Naive thymus-derived CD4-positive, alpha-beta T cell (primary cell): ENCODE data around the gene ARRDC1. TPM values are rescaled to one million over a fixed set of nuclear protein-coding genes. Genes with fewer than 3 reads are reported as not detected.
"Not testable (repeated sequence)": the region's sequence is repeated elsewhere in the genome, so short reads cannot be mapped to it uniquely, and the experiment has no call there.

Experiments
- ATAC-seq: fragments of 150-1000 bp; cut with Tn5 transposase; 2 replicates; pipeline ENCODE4 v1.10.0; 2021; ENCODE audit warnings: mild to moderate bottlenecking, moderate library complexity
- CTCF ChIA-PET: fragments of 350-600 bp; sonication (Branson Sonifier 250); formaldehyde crosslinking; loops from one replicate; lab custom pipeline; 2021; ENCODE audit warnings: antibody characterized with exemption; lab: Charles Lee
- POLR2A ChIA-PET: fragments of 350-600 bp; sonication (Branson Sonifier 250); formaldehyde crosslinking; loops from one replicate; lab custom pipeline; 2021; ENCODE audit warnings: antibody characterized with exemption, inconsistent platforms; lab: Charles Lee
- DNase-seq, 9 donors: peaks; one replicate each; pipeline versions ENCODE4 v3.0.0 to v3.0.0-alpha.2; 2020 to 2022; ENCODE audit warnings: mixed read lengths in 1 of 9
- H3K27ac ChIP-seq: one replicate; pipeline ENCODE4 v1.7.0; 2013; ENCODE audit warnings: mild to moderate bottlenecking, low read depth, low read length, moderate library complexity
- H3K27me3 ChIP-seq, 2 donors: one replicate each; pipeline ENCODE4 v1.7.0; 2013; ENCODE audit warnings: low read length in 2 of 2, mild to moderate bottlenecking in 2 of 2, moderate library complexity in 2 of 2; ENCODE audit not compliant: control insufficient read depth in 2 of 2, insufficient read depth in 2 of 2
- H3K36me3 ChIP-seq, 3 experiments: 1 replicate in 2 of 3; 2 replicates in 1 of 3; pipeline ENCODE4 v1.7.0; 2013; ENCODE audit warnings: low read length in 3 of 3, mild to moderate bottlenecking in 3 of 3, moderate library complexity in 1 of 3; ENCODE audit not compliant: insufficient read depth in 3 of 3, control insufficient read depth in 2 of 3
- H3K4me1 ChIP-seq, 2 donors: one replicate each; pipeline ENCODE4 v1.7.0; 2013; ENCODE audit warnings: low read length in 2 of 2, mild to moderate bottlenecking in 2 of 2, moderate library complexity in 1 of 2; ENCODE audit not compliant: control insufficient read depth in 2 of 2, insufficient read depth in 2 of 2
- H3K4me3 ChIP-seq: 2 replicates; pipeline ENCODE4 v1.7.0; 2013; ENCODE audit warnings: mild to moderate bottlenecking, low read length
- H3K9me3 ChIP-seq, 3 experiments: 1 replicate in 2 of 3; 2 replicates in 1 of 3; pipeline ENCODE4 v1.7.0; 2013; ENCODE audit warnings: low read length in 3 of 3; ENCODE audit not compliant: control insufficient read depth in 2 of 3
- H3K27ac Mint-ChIP-seq, 9 donors: one replicate each; pipeline ENCODE4 v1.8.0; 2020 to 2022; ENCODE audit warnings: mixed read lengths in 9 of 9, mild to moderate bottlenecking in 8 of 9, moderate library complexity in 5 of 9, inconsistent platforms in 2 of 9
- H3K27me3 Mint-ChIP-seq, 5 donors: one replicate each; pipeline ENCODE4 v1.8.0; 2021 to 2022; ENCODE audit warnings: mixed read lengths in 5 of 5, mild to moderate bottlenecking in 1 of 5
- H3K36me3 Mint-ChIP-seq, 5 donors: one replicate each; pipeline ENCODE4 v1.8.0; 2020 to 2022; ENCODE audit warnings: mixed read lengths in 5 of 5, mild to moderate bottlenecking in 3 of 5, inconsistent platforms in 1 of 5
- H3K4me1 Mint-ChIP-seq, 7 donors: one replicate each; pipeline ENCODE4 v1.8.0; 2020 to 2022; ENCODE audit warnings: mixed read lengths in 7 of 7, mild to moderate bottlenecking in 3 of 7, inconsistent platforms in 1 of 7
- H3K4me3 Mint-ChIP-seq, 10 donors: one replicate each; pipeline ENCODE4 v1.8.0; 2020 to 2022; ENCODE audit warnings: mild to moderate bottlenecking in 10 of 10, mixed read lengths in 10 of 10, moderate library complexity in 6 of 10, inconsistent platforms in 2 of 10
- H3K9me3 Mint-ChIP-seq, 11 donors: one replicate each; pipeline ENCODE4 v1.8.0; 2020 to 2022; ENCODE audit warnings: mixed read lengths in 11 of 11, mild to moderate bottlenecking in 4 of 11, inconsistent platforms in 1 of 11, moderate library complexity in 1 of 11
- intact Hi-C, 2 donors: fragments of 100-400 bp; cut with micrococcal nuclease; formaldehyde crosslinking; loops; one replicate each; pipeline ENCODE4 v1.15.1; 2023
- polyA plus RNA-seq, 2 donors: library from polyadenylated mRNA; unstranded; fragments of 300-500 nt; fragmentation: Illumina TruSeq; gene quantifications; one replicate each; pipeline ENCODE4 v1.2.3, GENCODE V29; 2021
- total RNA-seq, 6 experiments: library from RNA in 5 of 6; stranded (reverse) in 5 of 6; gene quantifications; 1 replicate in 5 of 6; 2 replicates in 1 of 6; pipeline ENCODE4 v1.2.3 and lab custom pipeline; 2021 to 2026

The ARRDC1 gene
- total and polyA plus RNA-seq, 7 experiments from 2014 or later, result 35.2 to 126 (median 77.1) TPM

- CTCF ChIA-PET, ATAC-seq, H3K9me3 ChIP-seq, H3K9me3 Mint-ChIP-seq, H3K4me3 ChIP-seq, H3K4me3 Mint-ChIP-seq, H3K27me3 Mint-ChIP-seq, H3K4me1 ChIP-seq, intact Hi-C loops, POLR2A ChIA-PET, H3K27me3 ChIP-seq, H3K27ac ChIP-seq, DNase-seq: not testable (repeated sequence)
- Mint-ChIP-seq H3K36me3 (peaks cover 4 to 27% (median 11%) of the 10 kb centered on the region in 5 donors), H3K27ac (peak overlapping the region in 1 of 9 donors; percentile 50), H3K4me1 (peaks cover 0 to 27% (median 12%) of the 10 kb centered on the region in 7 donors)
- H3K36me3 ChIP-seq, result peaks cover 0 to 34% (median 0%) of the 10 kb centered on the region in 3 experiments
These were observed 37.0 kb upstream of the ARRDC1 start for GRCh38 chr9:137568445-137568844.

GRCh38 chr9:137569609-137570203, 35.8 kb upstream of the ARRDC1 start:
- H3K36me3 Mint-ChIP-seq, result peaks cover 4 to 22% (median 6%) of the 10 kb centered on the region in 5 donors
- ATAC-seq (no peak), DNase-seq (no peak)
- no peaks in the 10 kb centered on the region for H3K4me1 ChIP-seq
- H3K27me3 Mint-ChIP-seq, result no peaks in the 10 kb centered on the region
- peak overlapping the region in 1 of 9 donors; percentile 77 for H3K27ac Mint-ChIP-seq
- POLR2A ChIA-PET, result no interaction called here
- peaks cover 0 to 31% (median 0%) of the 10 kb centered on the region in 3 experiments for H3K36me3 ChIP-seq
- CTCF ChIA-PET, result no interaction called here
- no peak overlapping the region for H3K4me3 ChIP-seq
- H3K27me3 ChIP-seq, result no peaks in the 10 kb centered on the region
- H3K4me3 Mint-ChIP-seq, result no peak overlapping the region
- H3K27ac ChIP-seq, result no peak overlapping the region
- intact Hi-C loops, result no loop called here
- H3K4me1 Mint-ChIP-seq, result peaks cover 0 to 17% (median 12%) of the 10 kb centered on the region in 7 donors
- no peaks in the 10 kb centered on the region for H3K9me3 Mint-ChIP-seq
- no peaks in the 10 kb centered on the region for H3K9me3 ChIP-seq

GRCh38 chr9:137570566-137570965, 34.9 kb upstream of the ARRDC1 start:
- peaks cover 4 to 26% (median 16%) of the 10 kb centered on the region in 7 donors for H3K4me1 Mint-ChIP-seq
- CTCF ChIA-PET, result no interaction called here

GRCh38 chr9:137574192-137574591, 31.3 kb upstream of the ARRDC1 start:
- Histone ChIP-seq H3K27ac (no peak overlapping the region), H3K27me3 (no peaks in the 10 kb centered on the region), H3K36me3 (peaks cover 0 to 39% (median 0%) of the 10 kb centered on the region in 3 experiments), H3K4me3 (no peak overlapping the region), H3K4me1 (peaks cover 7 to 11% of the 10 kb centered on the region in 2 donors), H3K9me3 (no peaks in the 10 kb centered on the region)
- ChIA-PET CTCF (interaction anchor here (0.6 kb wide), 1 partner anchor 149 kb away, joined by 6 read pairs; no protein-coding TSS in a partner anchor), POLR2A (interaction anchor here (1.1 kb wide), 1 partner anchor 22 kb away, joined by 6 read pairs; the partner anchor contains the start of gene MRPL41)
- no peak overlapping the region for H3K4me3 Mint-ChIP-seq
- H3K4me1 Mint-ChIP-seq, result peaks cover 21 to 46% (median 32%) of the 10 kb centered on the region in 7 donors
- ATAC-seq (no peak), DNase-seq (no peak)
- no peaks in the 10 kb centered on the region for H3K9me3 Mint-ChIP-seq
- H3K27me3 Mint-ChIP-seq, result no peaks in the 10 kb centered on the region
- no peak overlapping the region for H3K27ac Mint-ChIP-seq
- peaks cover 8 to 33% (median 15%) of the 10 kb centered on the region in 5 donors for H3K36me3 Mint-ChIP-seq
- intact Hi-C loops, result no loop called here

More at GRCh38 chr9:137570566-137570965, 34.9 kb upstream of the ARRDC1 start:
- Histone ChIP-seq H3K36me3 (peaks cover 0 to 37% (median 0%) of the 10 kb centered on the region in 3 experiments), H3K27me3 (no peaks in the 10 kb centered on the region), H3K4me3 (no peak overlapping the region), H3K9me3 (no peaks in the 10 kb centered on the region), H3K27ac (no peak overlapping the region), H3K4me1 (no peaks in the 10 kb centered on the region)
- H3K4me3 Mint-ChIP-seq, result peak overlapping the region in 1 of 10 donors; percentile 1
- H3K27me3 Mint-ChIP-seq, result no peaks in the 10 kb centered on the region
- H3K36me3 Mint-ChIP-seq, result peaks cover 5 to 30% (median 11%) of the 10 kb centered on the region in 5 donors
- ATAC-seq (no peak), DNase-seq (no peak)
- intact Hi-C loops, result no loop called here
- POLR2A ChIA-PET, result no interaction called here
- no peaks in the 10 kb centered on the region for H3K9me3 Mint-ChIP-seq
- H3K27ac Mint-ChIP-seq, result peak overlapping the region in 6 of 9 donors; percentile 2 to 80 (median 70)

- intact Hi-C loops, result no loop called here
- CTCF ChIA-PET, result no interaction called here
These were observed 30.1 kb upstream of the ARRDC1 start for GRCh38 chr9:137575364-137575715.

GRCh38 chr9:137575716-137576411, 29.6 kb upstream of the ARRDC1 start:
- ATAC-seq, result no peak
- Histone ChIP-seq H3K36me3 (peaks cover 0 to 39% (median 0%) of the 10 kb centered on the region in 3 experiments), H3K4me1 (peaks cover 8 to 13% of the 10 kb centered on the region in 2 donors), H3K27ac (no peak overlapping the region), H3K4me3 (no peak overlapping the region), H3K27me3 (no peaks in the 10 kb centered on the region), H3K9me3 (no peaks in the 10 kb centered on the region)
- H3K27me3 Mint-ChIP-seq, result no peaks in the 10 kb centered on the region
- peak overlapping the region in 9 of 10 donors; percentile 34 to 83 (median 52) for H3K4me3 Mint-ChIP-seq
- POLR2A ChIA-PET, result no interaction called here
- peak overlapping the region in 3 of 9 donors; percentile 18 to 78 (median 26) for H3K27ac Mint-ChIP-seq
- no peak for DNase-seq
- CTCF ChIA-PET, result interaction anchor here (0.7 kb wide), 1 partner anchor 24 kb away, joined by 3 read pairs; the partner anchor contains the start of gene MRPL41
- peaks cover 17 to 39% (median 30%) of the 10 kb centered on the region in 7 donors for H3K4me1 Mint-ChIP-seq
- intact Hi-C loops, result no loop called here
- H3K9me3 Mint-ChIP-seq, result no peaks in the 10 kb centered on the region
- H3K36me3 Mint-ChIP-seq, result peaks cover 8 to 27% (median 9%) of the 10 kb centered on the region in 5 donors

More at GRCh38 chr9:137575364-137575715, 30.1 kb upstream of the ARRDC1 start:
- Mint-ChIP-seq H3K27ac (peak overlapping the region in 2 of 9 donors; percentile 62 to 78), H3K4me3 (peak overlapping the region in 3 of 10 donors; percentile 35 to 80 (median 43)), H3K27me3 (no peaks in the 10 kb centered on the region), H3K4me1 (peaks cover 21 to 45% (median 32%) of the 10 kb centered on the region in 7 donors), H3K9me3 (no peaks in the 10 kb centered on the region), H3K36me3 (peaks cover 8 to 31% (median 13%) of the 10 kb centered on the region in 5 donors)
- POLR2A ChIA-PET, result no interaction called here
- peaks cover 0 to 39% (median 0%) of the 10 kb centered on the region in 3 experiments for H3K36me3 ChIP-seq
- peaks cover 8 to 13% of the 10 kb centered on the region in 2 donors for H3K4me1 ChIP-seq
- no peak for DNase-seq
- no peak overlapping the region for H3K4me3 ChIP-seq
- H3K27ac ChIP-seq, result no peak overlapping the region
- H3K27me3 ChIP-seq, result no peaks in the 10 kb centered on the region
- no peaks in the 10 kb centered on the region for H3K9me3 ChIP-seq
- no peak for ATAC-seq
